ENCODE data around the gene ARL15.

Gene ARL15

GRCh38 chr5:54313311-54314270 is 3.2 kb upstream of the ARL15 start:
- no peak for DNase-seq

- DNase-seq, result no peak
These were observed 2.1 kb upstream of the ARL15 start for GRCh38 chr5:54312499-54312898.

- no peak for DNase-seq
These were observed 854 bp upstream of the ARL15 start for GRCh38 chr5:54311176-54311677.

GRCh38 chr5:54309691-54310432 is 511 bp downstream of the ARL15 start:
- DNase-seq, result peak; percentile 47

GRCh38 chr5:54309276-54309675 is 1.1 kb downstream of the ARL15 start:
- DNase-seq, result no peak

GRCh38 chr5:54307583-54307982 is 2.8 kb downstream of the ARL15 start:
- no peak for DNase-seq

- no peak for DNase-seq
These were observed 3.5 kb downstream of the ARL15 start for GRCh38 chr5:54306893-54307292.

GRCh38 chr5:54305737-54306136 is 4.6 kb downstream of the ARL15 start:
- no peak for DNase-seq

GRCh38 chr5:54304040-54304439 is 6.3 kb downstream of the ARL15 start:
- no peak for DNase-seq

- DNase-seq, result no peak
These were observed 8.1 kb downstream of the ARL15 start for GRCh38 chr5:54302267-54302687.

GRCh38 chr5:54301849-54302248 is 8.5 kb downstream of the ARL15 start:
- DNase-seq, result no peak

GRCh38 chr5:54301220-54301619 is 9.2 kb downstream of the ARL15 start:
- no peak for DNase-seq

- no peak for DNase-seq
These were observed 11.4 kb downstream of the ARL15 start for GRCh38 chr5:54298947-54299346.

GRCh38 chr5:54296386-54296785 is 14.0 kb downstream of the ARL15 start:
- no peak for DNase-seq

- no peak for DNase-seq
These were observed 14.6 kb downstream of the ARL15 start for GRCh38 chr5:54295651-54296276.

GRCh38 chr5:54294097-54294667 is 16.2 kb downstream of the ARL15 start:
- DNase-seq, result no peak

GRCh38 chr5:54292866-54293265 is 17.5 kb downstream of the ARL15 start:
- no peak for DNase-seq

- DNase-seq, result no peak
These were observed 18.9 kb downstream of the ARL15 start for GRCh38 chr5:54291498-54291897.

- DNase-seq, result no peak
These were observed 20.6 kb downstream of the ARL15 start for GRCh38 chr5:54289769-54290168.

- DNase-seq, result no peak
These were observed 21.7 kb downstream of the ARL15 start for GRCh38 chr5:54288568-54289217.

- DNase-seq, result no peak
These were observed 24.7 kb downstream of the ARL15 start for GRCh38 chr5:54285686-54286085.

GRCh38 chr5:54284586-54284985 is 25.8 kb downstream of the ARL15 start:
- no peak for DNase-seq

All from stimulated activated CD8-positive, alpha-beta memory T cell treated with anti-CD3 and anti-CD28 coated beads, Interleukin-4, amount 100 ng/mL, for 48 hours (primary cell).